ENCODE measurements around the gene TAF1B.

GRCh38 chr2:9820020-9820973 lies 23.0 kb upstream of the TAF1B start:
- no peak for TF ChIP-seq CTCF (IDR thresholded peaks at IDR 0.05)
- TF ChIP-seq POLR2A (IDR thresholded peaks at IDR 0.05), result no peak
